NCI-H1417 (cell line): ENCODE measurements around the gene C2orf68.
"Not testable (repeated sequence)": the region's sequence is repeated elsewhere in the genome, so short reads cannot be mapped to it uniquely, and the experiment has no call there.

Experiments
- DNase-seq, 3 experiments: peaks; one replicate each; lab custom pipeline; 2025; lab: John Stamatoyannopoulos, UW

Gene C2orf68

GRCh38 chr2:85579266-85579935, 32.5 kb downstream of the C2orf68 start:
- DNase-seq = no peak

GRCh38 chr2:85578243-85579180, 33.4 kb downstream of the C2orf68 start:
- no peak for DNase-seq

GRCh38 chr2:85577386-85578242, 34.3 kb downstream of the C2orf68 start, which contains the start of gene VAMP8:
VAMP8 (plus strand) TSS chr2:85577586; CDS start chr2:85577647, 61 bp downstream.
- no peak for DNase-seq

GRCh38 chr2:85577063-85577385, 34.8 kb downstream of the C2orf68 start:
- DNase-seq = no peak

GRCh38 chr2:85575739-85576138, 36.1 kb downstream of the C2orf68 start:
- no peak for DNase-seq

GRCh38 chr2:85566265-85566664, 45.6 kb downstream of the C2orf68 start:
- DNase-seq = no peak

- no peak for DNase-seq
Observed at GRCh38 chr2:85564144-85564563, 47.7 kb downstream of the C2orf68 start.

- peak; percentile 89 to 94 (median 93) for DNase-seq
Observed at GRCh38 chr2:85561280-85562212, 50.3 kb downstream of the C2orf68 start, which contains the start of gene GGCX. GGCX (minus strand) TSS chr2:85561493; CDS start chr2:85561428, 65 bp downstream.

- DNase-seq = no peak
Observed at GRCh38 chr2:85560812-85561279, 51.0 kb downstream of the C2orf68 start.

- DNase-seq = not testable (repeated sequence)
Observed at GRCh38 chr2:85560403-85560726, 51.5 kb downstream of the C2orf68 start.

GRCh38 chr2:85558160-85558559, 53.7 kb downstream of the C2orf68 start:
- DNase-seq = no peak

GRCh38 chr2:85557130-85557529, 54.7 kb downstream of the C2orf68 start:
- no peak for DNase-seq
